Measurements from ENCODE around the gene STRADB.
A peak's percentile ranks its signal among the peaks of the same experiment; 100 is the strongest.

The STRADB gene, protein sequence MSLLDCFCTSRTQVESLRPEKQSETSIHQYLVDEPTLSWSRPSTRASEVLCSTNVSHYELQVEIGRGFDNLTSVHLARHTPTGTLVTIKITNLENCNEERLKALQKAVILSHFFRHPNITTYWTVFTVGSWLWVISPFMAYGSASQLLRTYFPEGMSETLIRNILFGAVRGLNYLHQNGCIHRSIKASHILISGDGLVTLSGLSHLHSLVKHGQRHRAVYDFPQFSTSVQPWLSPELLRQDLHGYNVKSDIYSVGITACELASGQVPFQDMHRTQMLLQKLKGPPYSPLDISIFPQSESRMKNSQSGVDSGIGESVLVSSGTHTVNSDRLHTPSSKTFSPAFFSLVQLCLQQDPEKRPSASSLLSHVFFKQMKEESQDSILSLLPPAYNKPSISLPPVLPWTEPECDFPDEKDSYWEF

DNA sequence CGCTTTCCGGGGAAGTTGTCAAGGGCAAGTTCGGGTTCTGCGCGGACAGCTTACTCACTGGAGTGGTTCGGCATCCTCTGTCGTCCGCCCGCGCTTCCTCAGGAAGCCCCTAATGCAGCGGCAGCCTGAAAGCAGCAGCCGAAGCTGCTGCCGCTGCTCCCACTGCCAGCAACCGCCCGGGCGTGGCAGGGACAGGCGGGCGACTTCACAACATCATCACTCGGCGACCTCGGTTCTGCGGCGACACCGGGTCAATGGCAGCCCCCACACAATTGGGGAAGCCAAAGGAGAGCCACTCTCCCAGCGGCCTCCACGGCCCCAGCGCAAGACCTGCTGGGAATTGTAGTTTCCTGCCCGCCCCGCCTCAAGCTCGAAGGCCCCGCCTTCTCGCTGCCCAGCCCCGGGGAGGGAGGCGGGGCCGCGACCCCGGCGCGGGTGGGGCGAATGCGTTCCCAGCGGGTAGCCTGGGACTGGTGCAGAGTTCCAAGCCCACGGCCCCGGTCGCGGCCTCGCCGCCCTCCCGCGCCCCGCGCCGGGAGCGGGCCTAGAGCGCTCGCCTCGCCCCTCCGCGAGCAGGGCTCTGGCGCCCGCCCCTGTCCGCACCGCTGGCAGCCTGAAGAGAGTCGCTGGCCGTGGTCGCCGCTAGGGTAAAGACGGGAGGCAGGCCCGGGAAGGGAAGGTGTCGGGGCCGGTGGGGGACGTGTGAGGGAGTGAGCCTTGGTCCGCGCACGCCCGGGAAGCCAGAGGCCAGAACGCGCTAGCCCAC lies at the start of gene STRADB, which contains the start of gene TRAK2:
TSS of gene STRADB (plus strand) at position 449 of the 766 bp plus-strand sequence. CDS start 3,101 bp downstream, outside the sequence.
TSS of gene TRAK2 (minus strand) at position 167 of the 766 bp plus-strand sequence. CDS start 30,951 bp downstream, outside the sequence.
- peak within 1 kb of the TSS; percentile 81 for H3K4me3 ChIP-seq (ENCODE audit: low read length)
- WGBS (ENCODE audit: insufficient coverage, insufficient read length) = no CpG with 5 or more reads among the region's 78 CpGs
- no peak within 1 kb of the TSS for H3K27ac ChIP-seq (ENCODE audit: low read length)
- peak; percentile 70 for DNase-seq (ENCODE audit: low read depth, low spot score)
- H3K36me3 ChIP-seq (ENCODE audit: control insufficient read depth, insufficient read depth, low read length) = no peaks in the 10 kb centered on the region
- no peaks in the 10 kb centered on the region for H3K4me1 ChIP-seq (ENCODE audit: control insufficient read depth, insufficient read depth, low read length)
- no peaks in the 10 kb centered on the region for H3K9me3 ChIP-seq (ENCODE audit: control insufficient read depth, insufficient read depth, low read length)
- H3K27me3 ChIP-seq (ENCODE audit: control insufficient read depth, insufficient read depth, low read length) = no peaks in the 10 kb centered on the region

DNA sequence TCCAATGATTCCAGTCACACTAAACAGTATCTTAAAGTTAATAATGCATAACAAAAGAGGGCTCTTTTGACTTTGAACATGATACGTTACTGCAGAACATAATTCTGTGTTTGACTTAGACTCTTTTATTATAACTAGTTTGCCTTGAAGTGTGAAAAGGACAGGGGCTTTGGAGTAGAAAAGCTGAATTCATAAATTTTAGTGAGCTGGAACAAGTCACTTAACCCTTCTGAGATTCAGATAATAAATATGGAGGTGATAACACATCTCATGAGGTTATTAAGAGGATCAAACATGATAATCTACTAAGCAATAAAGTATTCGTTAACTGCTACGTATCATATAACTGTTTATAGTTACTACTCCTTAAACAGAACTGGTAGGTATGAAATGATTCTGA lies 49.7 kb upstream of the STRADB start:
- no CpG with 5 or more reads among the region's 3 CpGs for WGBS (ENCODE audit: insufficient coverage, insufficient read length)

GRCh38 chr2:201402651-201403562 lies 48.6 kb upstream of the STRADB start:
- H3K36me3 ChIP-seq (ENCODE audit: control insufficient read depth, insufficient read depth, low read length) = no peaks in the 10 kb centered on the region
- H3K27ac ChIP-seq (ENCODE audit: low read length) = no peak overlapping the region
- WGBS (ENCODE audit: insufficient coverage, insufficient read length) = no CpG with 5 or more reads among the region's 6 CpGs
- no peaks in the 10 kb centered on the region for H3K4me1 ChIP-seq (ENCODE audit: control insufficient read depth, insufficient read depth, low read length)
- no peak overlapping the region for H3K4me3 ChIP-seq (ENCODE audit: low read length)
- H3K27me3 ChIP-seq (ENCODE audit: control insufficient read depth, insufficient read depth, low read length) = no peaks in the 10 kb centered on the region
- no peaks in the 10 kb centered on the region for H3K9me3 ChIP-seq (ENCODE audit: control insufficient read depth, insufficient read depth, low read length)
- DNase-seq (ENCODE audit: low read depth, low spot score) = no peak

More for the DNA sequence above, 49.7 kb upstream of the STRADB start:
- Histone ChIP-seq H3K27me3 (ENCODE audit: control insufficient read depth, insufficient read depth, low read length) (no peaks in the 10 kb centered on the region), H3K4me1 (ENCODE audit: control insufficient read depth, insufficient read depth, low read length) (no peaks in the 10 kb centered on the region), H3K9me3 (ENCODE audit: control insufficient read depth, insufficient read depth, low read length) (no peaks in the 10 kb centered on the region), H3K36me3 (ENCODE audit: control insufficient read depth, insufficient read depth, low read length) (no peaks in the 10 kb centered on the region), H3K27ac (ENCODE audit: low read length) (no peak overlapping the region), H3K4me3 (ENCODE audit: low read length) (no peak overlapping the region)
- DNase-seq (ENCODE audit: low read depth, low spot score) = no peak

- Histone ChIP-seq H3K27me3 (ENCODE audit: control insufficient read depth, insufficient read depth, low read length) (no peaks in the 10 kb centered on the region), H3K9me3 (ENCODE audit: control insufficient read depth, insufficient read depth, low read length) (no peaks in the 10 kb centered on the region), H3K4me3 (ENCODE audit: low read length) (no peak overlapping the region), H3K4me1 (ENCODE audit: control insufficient read depth, insufficient read depth, low read length) (no peaks in the 10 kb centered on the region), H3K36me3 (ENCODE audit: control insufficient read depth, insufficient read depth, low read length) (no peaks in the 10 kb centered on the region), H3K27ac (ENCODE audit: low read length) (no peak overlapping the region)
- no CpG with 5 or more reads among the region's 3 CpGs for WGBS (ENCODE audit: insufficient coverage, insufficient read length)
- DNase-seq (ENCODE audit: low read depth, low spot score) = no peak
Observed at GRCh38 chr2:201403880-201404279, 47.7 kb upstream of the STRADB start.

GRCh38 chr2:201404699-201405280 lies 46.8 kb upstream of the STRADB start:
- H3K27me3 ChIP-seq (ENCODE audit: control insufficient read depth, insufficient read depth, low read length) = no peaks in the 10 kb centered on the region
- no peak for DNase-seq (ENCODE audit: low read depth, low spot score)
- H3K27ac ChIP-seq (ENCODE audit: low read length) = no peak overlapping the region
- no peaks in the 10 kb centered on the region for H3K9me3 ChIP-seq (ENCODE audit: control insufficient read depth, insufficient read depth, low read length)
- no peaks in the 10 kb centered on the region for H3K36me3 ChIP-seq (ENCODE audit: control insufficient read depth, insufficient read depth, low read length)
- no peak overlapping the region for H3K4me3 ChIP-seq (ENCODE audit: low read length)
- H3K4me1 ChIP-seq (ENCODE audit: control insufficient read depth, insufficient read depth, low read length) = no peaks in the 10 kb centered on the region
- WGBS (ENCODE audit: insufficient coverage, insufficient read length) = no CpG with 5 or more reads among the region's 3 CpGs

DNA sequence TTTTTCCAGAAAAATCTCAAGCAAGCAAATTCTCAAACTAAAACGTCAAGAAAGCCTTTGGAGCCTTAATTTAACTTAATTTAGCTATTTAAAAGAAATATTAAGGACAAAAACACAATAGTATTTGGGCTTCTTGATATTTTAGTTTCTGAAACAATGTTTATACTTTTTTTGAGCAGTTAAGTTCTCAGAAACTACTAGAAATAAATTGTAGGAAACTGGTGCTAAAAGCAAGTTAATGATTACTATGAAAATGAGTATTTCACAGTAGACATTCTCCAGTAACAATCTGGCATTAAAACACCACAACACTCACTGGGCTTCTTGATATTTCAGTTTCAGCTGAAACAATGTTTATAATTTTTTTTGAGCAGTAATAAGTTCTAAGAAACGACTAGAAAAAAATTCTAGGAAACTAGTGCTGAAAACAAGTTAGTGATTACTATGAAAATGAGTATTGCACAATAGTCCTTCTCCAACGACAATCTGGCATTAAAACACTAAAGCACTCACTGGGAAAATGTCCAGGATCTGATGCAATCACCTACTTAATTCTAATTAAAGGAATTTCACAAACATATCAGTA lies 45.4 kb upstream of the STRADB start:
- H3K4me3 ChIP-seq (ENCODE audit: low read length) = no peak overlapping the region
- WGBS (ENCODE audit: insufficient coverage, insufficient read length) = no CpG with 5 or more reads among the region's 3 CpGs

DNA sequence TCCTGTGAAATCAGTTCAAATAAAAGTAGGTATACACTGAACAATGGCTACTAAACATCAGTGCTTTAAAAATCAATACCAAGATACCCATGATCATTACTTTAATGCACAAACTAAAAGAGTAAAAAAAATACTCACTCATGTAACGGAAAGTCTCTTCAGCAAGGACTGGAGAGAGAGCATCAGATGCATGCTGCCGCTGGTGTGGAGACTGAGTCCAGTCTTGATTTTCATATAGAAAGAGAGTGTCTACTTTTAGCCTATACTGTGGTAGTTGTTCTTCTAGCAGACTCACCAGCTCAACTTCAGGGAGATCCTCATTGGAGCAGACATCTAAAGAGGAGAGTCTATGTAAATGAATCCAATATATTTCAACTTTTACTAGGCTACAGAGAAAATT lies 44.3 kb upstream of the STRADB start:
- DNase-seq (ENCODE audit: low read depth, low spot score) = no peak
- Histone ChIP-seq H3K27ac (ENCODE audit: low read length) (no peak overlapping the region), H3K36me3 (ENCODE audit: control insufficient read depth, insufficient read depth, low read length) (no peaks in the 10 kb centered on the region), H3K4me1 (ENCODE audit: control insufficient read depth, insufficient read depth, low read length) (no peaks in the 10 kb centered on the region), H3K27me3 (ENCODE audit: control insufficient read depth, insufficient read depth, low read length) (no peaks in the 10 kb centered on the region), H3K4me3 (ENCODE audit: low read length) (no peak overlapping the region), H3K9me3 (ENCODE audit: control insufficient read depth, insufficient read depth, low read length) (no peaks in the 10 kb centered on the region)
- no CpG with 5 or more reads among the region's 2 CpGs for WGBS (ENCODE audit: insufficient coverage, insufficient read length)

More for the DNA sequence above, 45.4 kb upstream of the STRADB start:
- no peak for DNase-seq (ENCODE audit: low read depth, low spot score)
- no peaks in the 10 kb centered on the region for H3K9me3 ChIP-seq (ENCODE audit: control insufficient read depth, insufficient read depth, low read length)
- H3K27me3 ChIP-seq (ENCODE audit: control insufficient read depth, insufficient read depth, low read length) = no peaks in the 10 kb centered on the region
- no peaks in the 10 kb centered on the region for H3K4me1 ChIP-seq (ENCODE audit: control insufficient read depth, insufficient read depth, low read length)
- no peaks in the 10 kb centered on the region for H3K36me3 ChIP-seq (ENCODE audit: control insufficient read depth, insufficient read depth, low read length)
- H3K27ac ChIP-seq (ENCODE audit: low read length) = no peak overlapping the region

DNA sequence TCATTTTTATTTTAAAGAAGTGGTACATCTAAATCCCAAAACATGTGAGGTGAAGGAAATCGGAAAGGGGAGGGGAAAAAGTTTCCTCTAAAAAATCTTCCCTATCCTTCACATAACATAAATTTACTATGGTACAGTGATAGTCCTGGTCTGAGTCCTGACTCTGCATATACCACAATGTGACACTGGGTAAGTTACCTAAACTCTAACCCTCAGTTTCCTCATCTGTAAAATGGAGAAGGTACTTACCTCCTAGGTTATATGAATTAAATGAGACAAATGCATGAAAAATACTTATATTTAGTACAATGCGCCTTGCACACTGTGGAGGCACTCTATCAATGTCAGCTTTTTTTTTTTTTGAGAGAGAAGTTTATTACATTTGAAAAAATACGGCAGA lies 42.6 kb upstream of the STRADB start:
- no CpG with 5 or more reads among the region's 3 CpGs for WGBS (ENCODE audit: insufficient coverage, insufficient read length)
- no peak for DNase-seq (ENCODE audit: low read depth, low spot score)
- no peaks in the 10 kb centered on the region for H3K4me1 ChIP-seq (ENCODE audit: control insufficient read depth, insufficient read depth, low read length)
- H3K4me3 ChIP-seq (ENCODE audit: low read length) = no peak overlapping the region
- H3K9me3 ChIP-seq (ENCODE audit: control insufficient read depth, insufficient read depth, low read length) = no peaks in the 10 kb centered on the region
- no peaks in the 10 kb centered on the region for H3K36me3 ChIP-seq (ENCODE audit: control insufficient read depth, insufficient read depth, low read length)
- no peak overlapping the region for H3K27ac ChIP-seq (ENCODE audit: low read length)
- no peaks in the 10 kb centered on the region for H3K27me3 ChIP-seq (ENCODE audit: control insufficient read depth, insufficient read depth, low read length)

DNA sequence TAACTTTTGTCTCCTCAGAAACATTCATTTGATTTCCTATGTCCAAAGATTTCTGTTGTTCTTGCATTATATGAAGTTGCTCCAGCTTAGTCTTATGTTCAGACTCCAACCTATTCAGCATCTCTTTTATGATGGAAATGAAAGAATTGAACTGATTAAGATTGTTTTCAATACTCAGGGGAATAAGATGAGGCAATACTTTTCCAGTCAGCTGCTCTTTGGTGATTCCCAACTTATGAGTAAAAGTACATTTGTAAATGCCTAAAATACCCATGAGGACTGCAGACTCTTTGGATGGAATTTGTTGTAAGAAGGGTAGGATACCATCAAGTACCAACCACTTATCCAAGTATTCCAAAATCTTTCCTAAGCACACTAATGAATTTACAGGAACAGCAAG lies 40.1 kb upstream of the STRADB start:
- H3K4me1 ChIP-seq (ENCODE audit: control insufficient read depth, insufficient read depth, low read length) = no peaks in the 10 kb centered on the region
- no peaks in the 10 kb centered on the region for H3K9me3 ChIP-seq (ENCODE audit: control insufficient read depth, insufficient read depth, low read length)
- H3K4me3 ChIP-seq (ENCODE audit: low read length) = no peak overlapping the region
- no peaks in the 10 kb centered on the region for H3K27me3 ChIP-seq (ENCODE audit: control insufficient read depth, insufficient read depth, low read length)
- no peak for DNase-seq (ENCODE audit: low read depth, low spot score)
- no peak overlapping the region for H3K27ac ChIP-seq (ENCODE audit: low read length)
- H3K36me3 ChIP-seq (ENCODE audit: control insufficient read depth, insufficient read depth, low read length) = no peaks in the 10 kb centered on the region

Measured in iPS DF 6.9 (cell line).